WTC11 (cell line): ENCODE data around the gene MRPS5. TPM values are rescaled to one million over a fixed set of nuclear protein-coding genes. Genes with fewer than 3 reads are reported as not detected.

Experiments used
- ATAC-seq: fragments of 200-7000 bp; cut with Tn5 transposase; 2 replicates; pipeline ENCODE4 v1.10.0; 2021; ENCODE audit warnings: mild to moderate bottlenecking, moderate library complexity
- CTCF ChIA-PET: fragments of 300-600 bp; sonication (Branson Sonifier 250); formaldehyde crosslinking; loops from one replicate; lab custom pipeline; 2021; ENCODE audit warnings: antibody characterized with exemption; lab: Charles Lee
- POLR2A ChIA-PET: fragments of 350-600 bp; sonication (Branson Sonifier 250); formaldehyde crosslinking; loops from one replicate; lab custom pipeline; 2021; ENCODE audit warnings: antibody characterized with exemption; lab: Charles Lee
- DNase-seq: peaks from one replicate; pipeline ENCODE4 v3.0.0; 2021; ENCODE audit warnings: low spot score
- H3K27ac Mint-ChIP-seq: 2 replicates; pipeline ENCODE4 v1.8.0; 2021; ENCODE audit warnings: mixed read lengths
- H3K27me3 Mint-ChIP-seq: 2 replicates; pipeline ENCODE4 v1.8.0; 2021; ENCODE audit warnings: low read depth, mild to moderate bottlenecking, moderate library complexity, mixed read lengths
- H3K36me3 Mint-ChIP-seq: 2 replicates; pipeline ENCODE4 v1.8.0; 2021; ENCODE audit warnings: mixed read lengths
- H3K4me1 Mint-ChIP-seq: 2 replicates; pipeline ENCODE4 v1.8.0; 2022; ENCODE audit warnings: mixed read lengths
- H3K4me3 Mint-ChIP-seq: 2 replicates; pipeline ENCODE4 v1.8.0; 2021; ENCODE audit warnings: mild to moderate bottlenecking, moderate library complexity, mixed read lengths
- H3K9me3 Mint-ChIP-seq: 2 replicates; pipeline ENCODE4 v1.8.0; 2021; ENCODE audit warnings: mixed read lengths
- ATF1 ChIP-seq: sonication (generic); formaldehyde crosslinking; IDR thresholded peaks from 2 replicates; pipeline ENCODE4 v1.8.1; 2023; ENCODE audit warnings: mild to moderate bottlenecking, moderate library complexity, missing genetic modification reagents
- ESRRA ChIP-seq: sonication (generic); formaldehyde crosslinking; IDR thresholded peaks from 2 replicates; pipeline ENCODE4 v1.8.1; 2022; ENCODE audit warnings: mild to moderate bottlenecking, missing genetic modification reagents, borderline replicate concordance
- JAZF1 ChIP-seq: fragments of 250-450 bp; sonication (Bioruptor Pico); IDR thresholded peaks from 2 replicates; pipeline ENCODE4 v1.9.0; 2021; ENCODE audit warnings: moderate library complexity, mild to moderate bottlenecking, inconsistent platforms
- JUN ChIP-seq: sonication (generic); formaldehyde crosslinking; IDR thresholded peaks from 2 replicates; pipeline ENCODE4 v1.8.0; 2023; ENCODE audit warnings: mild to moderate bottlenecking, missing genetic modification reagents
- MYBL2 ChIP-seq: sonication (generic); formaldehyde crosslinking; IDR thresholded peaks from 2 replicates; pipeline ENCODE4 v1.8.1; 2023; ENCODE audit warnings: mild to moderate bottlenecking, moderate library complexity, missing genetic modification reagents
- OVOL2 ChIP-seq: fragments of 250-450 bp; sonication (Bioruptor Pico); IDR thresholded peaks from 2 replicates; pipeline ENCODE4 v1.9.0; 2021; ENCODE audit warnings: mild to moderate bottlenecking, borderline replicate concordance
- RORB ChIP-seq: fragments of 250-450 bp; sonication (Bioruptor Pico); IDR thresholded peaks from 2 replicates; pipeline ENCODE4 v1.9.0; 2021; ENCODE audit warnings: mild to moderate bottlenecking
- SMAD4 ChIP-seq: sonication (generic); formaldehyde crosslinking; IDR thresholded peaks from 2 replicates; pipeline ENCODE4 v1.8.0; 2022; ENCODE audit warnings: mild to moderate bottlenecking, missing genetic modification reagents
- SP1 ChIP-seq: sonication (generic); formaldehyde crosslinking; conservative IDR thresholded peaks from 2 replicates; pipeline ENCODE4 v1.8.1; 2022; ENCODE audit warnings: missing genetic modification reagents
- TEAD1 ChIP-seq: sonication (generic); formaldehyde crosslinking; IDR thresholded peaks from 2 replicates; pipeline ENCODE4 v1.8.0; 2022; ENCODE audit warnings: mild to moderate bottlenecking, missing genetic modification reagents
- ZBTB21 ChIP-seq: sonication (generic); formaldehyde crosslinking; IDR thresholded peaks from 2 replicates; pipeline ENCODE4 v1.8.1; 2023; ENCODE audit warnings: mild to moderate bottlenecking, missing genetic modification reagents, borderline replicate concordance
- ZNF121 ChIP-seq: sonication (generic); formaldehyde crosslinking; IDR thresholded peaks from 2 replicates; pipeline ENCODE4 v1.8.0; 2023; ENCODE audit warnings: missing genetic modification reagents
- ZNF263 ChIP-seq: sonication (generic); formaldehyde crosslinking; IDR thresholded peaks from 2 replicates; pipeline ENCODE4 v1.8.1; 2022; ENCODE audit warnings: low read depth, mild to moderate bottlenecking, moderate library complexity, missing genetic modification reagents
- total RNA-seq: library from RNA; stranded (reverse); gene quantifications from 3 replicates; pipeline ENCODE4 v1.2.3, GENCODE V29; 2021
- TF ChIP-seq, protein P1 (sequence below): sonication (generic); formaldehyde crosslinking; IDR thresholded peaks from 2 replicates; pipeline ENCODE4 v1.8.1; 2022; ENCODE audit warnings: mild to moderate bottlenecking, missing genetic modification reagents, moderate library complexity, borderline replicate concordance
- TF ChIP-seq, protein P2 (sequence below): fragments of 250-450 bp; sonication (Bioruptor Pico); conservative IDR thresholded peaks from 2 replicates; pipeline ENCODE4 v1.9.0; 2021; ENCODE audit warnings: mild to moderate bottlenecking
- TF ChIP-seq, protein P3 (sequence below): sonication (generic); formaldehyde crosslinking; IDR thresholded peaks from 2 replicates; pipeline ENCODE4 v1.8.1; 2022; ENCODE audit warnings: mild to moderate bottlenecking, moderate library complexity, missing genetic modification reagents
- TF ChIP-seq, protein P4 (sequence below): sonication (generic); formaldehyde crosslinking; IDR thresholded peaks from 2 replicates; pipeline ENCODE4 v1.8.1; 2023; ENCODE audit warnings: mild to moderate bottlenecking, missing genetic modification reagents, moderate library complexity

MRPS5 gene
- total RNA-seq, 1 experiment from 2014 or later: 70.3 TPM

DNA sequence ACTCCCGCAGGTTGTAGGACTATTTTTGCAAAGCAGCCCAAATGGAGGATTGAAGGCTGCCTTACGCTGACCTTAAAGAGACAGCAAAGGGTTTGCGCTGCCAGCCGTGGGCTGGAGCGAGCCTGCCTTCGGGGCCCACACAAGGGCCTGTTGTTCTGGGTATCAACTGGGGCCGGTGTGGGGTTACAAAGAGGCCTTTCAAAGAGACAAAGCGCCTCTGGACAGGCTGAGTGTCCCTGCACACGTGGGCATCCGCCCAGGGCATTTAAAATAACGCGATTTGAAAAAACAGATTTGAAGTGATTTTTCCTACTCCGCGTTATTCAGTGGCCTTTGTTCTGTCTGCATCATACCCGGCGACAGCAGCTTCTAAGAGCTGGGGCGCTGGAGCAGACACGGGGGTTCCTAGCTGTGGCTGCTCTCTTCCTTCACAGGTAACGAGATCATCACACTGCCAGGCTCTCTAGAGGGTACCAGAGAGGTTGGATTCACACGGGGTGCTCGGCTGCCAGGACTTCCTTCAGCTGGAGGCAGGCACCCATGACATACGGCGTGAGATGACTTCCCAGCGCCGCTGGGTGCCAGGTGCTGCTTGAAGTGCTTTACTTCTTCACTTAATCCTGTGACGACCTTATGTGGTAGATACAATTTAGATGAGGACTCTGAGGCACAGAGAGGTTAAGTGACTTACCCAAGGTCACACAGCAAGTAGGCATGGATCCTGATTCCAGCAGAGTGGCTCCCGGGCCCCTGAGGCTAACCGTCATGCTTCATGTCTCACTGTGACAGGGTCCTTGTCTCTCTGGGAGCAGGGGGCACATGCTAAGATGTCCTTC lies 63.9 kb downstream of the MRPS5 start:
- DNase-seq: no peak
- Mint-ChIP-seq H3K9me3 (no peaks in the 10 kb centered on the region), H3K4me3 (no peak overlapping the region), H3K27ac (no peak overlapping the region), H3K27me3 (no peaks in the 10 kb centered on the region; the same call in 1 of the 2 replicates), H3K4me1 (peaks cover 11% of the 10 kb centered on the region)
- ChIA-PET CTCF (interaction anchor here (1.0 to 3.0 kb wide), 3 partner anchors 35 to 174 kb away, joined by 3 to 12 read pairs (median 3); no protein-coding TSS in a partner anchor), POLR2A (no interaction called here)
- ATAC-seq: no peak
- TF ChIP-seq, protein P1, sequence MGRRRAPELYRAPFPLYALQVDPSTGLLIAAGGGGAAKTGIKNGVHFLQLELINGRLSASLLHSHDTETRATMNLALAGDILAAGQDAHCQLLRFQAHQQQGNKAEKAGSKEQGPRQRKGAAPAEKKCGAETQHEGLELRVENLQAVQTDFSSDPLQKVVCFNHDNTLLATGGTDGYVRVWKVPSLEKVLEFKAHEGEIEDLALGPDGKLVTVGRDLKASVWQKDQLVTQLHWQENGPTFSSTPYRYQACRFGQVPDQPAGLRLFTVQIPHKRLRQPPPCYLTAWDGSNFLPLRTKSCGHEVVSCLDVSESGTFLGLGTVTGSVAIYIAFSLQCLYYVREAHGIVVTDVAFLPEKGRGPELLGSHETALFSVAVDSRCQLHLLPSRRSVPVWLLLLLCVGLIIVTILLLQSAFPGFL (CRISPR knock-in tag): no peak
- TF ChIP-seq SMAD4 (CRISPR knock-in tag): no peak
- TF ChIP-seq, protein P2, sequence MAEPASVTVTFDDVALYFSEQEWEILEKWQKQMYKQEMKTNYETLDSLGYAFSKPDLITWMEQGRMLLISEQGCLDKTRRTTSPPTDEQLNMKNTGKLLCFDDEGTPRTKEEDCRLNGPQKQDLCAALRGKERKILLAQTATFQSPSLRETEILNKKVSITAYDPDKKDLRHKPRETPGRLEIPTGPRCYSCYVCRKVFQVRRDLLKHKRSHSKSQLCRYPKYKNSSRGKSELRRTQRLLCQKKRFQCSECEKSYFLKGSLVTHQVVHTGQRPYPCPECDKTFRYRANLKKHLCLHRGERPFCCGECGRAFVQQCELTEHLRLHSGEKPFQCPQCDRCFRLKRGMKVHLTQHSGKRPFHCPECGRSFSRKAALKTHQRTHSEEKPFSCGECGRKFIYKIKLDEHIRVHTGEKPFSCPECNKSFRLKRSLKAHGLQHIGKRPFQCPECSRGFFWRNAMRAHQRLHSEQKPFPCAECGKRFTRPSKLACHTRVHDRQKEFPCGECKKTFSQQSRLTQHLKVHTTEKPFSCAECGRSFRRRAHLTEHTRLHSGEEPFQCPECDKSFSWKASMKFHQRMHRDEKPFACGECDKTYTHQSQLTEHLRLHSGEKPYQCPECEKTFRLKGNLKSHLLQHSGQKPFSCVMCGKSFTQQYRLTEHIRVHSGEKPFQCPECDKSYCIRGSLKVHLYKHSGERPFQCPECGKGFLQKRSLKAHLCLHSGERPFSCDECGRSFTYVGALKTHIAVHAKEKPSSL: no peak
- TF ChIP-seq, protein P3, sequence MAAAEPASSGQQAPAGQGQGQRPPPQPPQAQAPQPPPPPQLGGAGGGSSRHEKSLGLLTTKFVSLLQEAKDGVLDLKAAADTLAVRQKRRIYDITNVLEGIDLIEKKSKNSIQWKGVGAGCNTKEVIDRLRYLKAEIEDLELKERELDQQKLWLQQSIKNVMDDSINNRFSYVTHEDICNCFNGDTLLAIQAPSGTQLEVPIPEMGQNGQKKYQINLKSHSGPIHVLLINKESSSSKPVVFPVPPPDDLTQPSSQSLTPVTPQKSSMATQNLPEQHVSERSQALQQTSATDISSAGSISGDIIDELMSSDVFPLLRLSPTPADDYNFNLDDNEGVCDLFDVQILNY (CRISPR knock-in tag): no peak
- no peak for TF ChIP-seq ZNF263
- no peak for TF ChIP-seq OVOL2 (CRISPR knock-in tag)
- TF ChIP-seq MYBL2 (CRISPR knock-in tag): no peak
- TF ChIP-seq ATF1 (CRISPR knock-in tag): no peak
- no peak for TF ChIP-seq JAZF1 (CRISPR knock-in tag)
- TF ChIP-seq, all 79 proteins: peak for 0
- no peaks in the 10 kb centered on the region for H3K36me3 Mint-ChIP-seq

DNA sequence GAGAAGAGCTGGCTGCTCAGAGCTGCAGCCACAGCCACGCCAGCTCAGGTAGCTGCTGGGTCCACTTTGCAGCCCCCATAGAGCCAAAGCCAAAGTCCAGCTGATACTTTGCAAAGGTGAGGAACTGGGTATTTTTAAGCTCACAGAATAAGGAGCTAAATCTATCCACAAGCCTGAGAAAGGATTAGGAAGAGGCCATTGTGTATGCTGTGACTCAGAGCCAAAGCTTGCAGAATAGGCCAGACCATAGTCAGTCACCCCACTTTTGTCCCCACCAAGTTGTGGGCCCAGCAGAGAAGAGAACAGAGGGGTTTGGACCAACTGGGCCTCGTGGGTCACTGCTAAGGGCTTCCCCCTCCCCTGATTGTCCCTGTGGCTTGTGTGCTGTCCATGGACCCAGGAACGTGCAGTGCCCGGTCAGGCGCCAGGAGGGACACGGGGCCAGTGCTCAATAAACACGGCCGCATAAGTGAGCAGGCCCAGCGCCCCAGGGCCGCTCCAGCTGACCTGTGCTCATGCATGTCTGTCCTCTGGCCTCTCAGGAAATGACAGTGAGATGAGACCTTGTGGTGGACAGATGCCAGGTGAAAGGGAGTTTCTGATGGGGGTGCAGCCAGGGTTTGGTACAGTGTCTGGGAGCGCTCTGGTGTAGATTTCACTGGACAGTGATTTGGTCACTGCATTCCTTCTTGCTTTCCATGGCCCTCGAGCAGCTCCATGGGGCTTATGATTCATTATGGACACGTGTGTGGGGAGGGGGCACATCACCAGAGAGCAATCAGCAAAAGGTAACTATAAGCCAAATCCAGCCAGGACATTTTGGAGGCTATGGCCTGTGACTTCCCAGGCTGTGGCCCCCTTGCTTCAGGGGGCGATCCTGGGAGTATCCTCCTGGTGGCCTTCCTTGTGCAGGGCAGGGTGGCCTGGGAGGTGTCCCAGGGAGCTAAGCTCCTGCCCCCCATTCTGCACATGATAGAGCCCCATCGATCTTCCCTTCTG lies 64.8 kb downstream of the MRPS5 start:
- CTCF ChIA-PET: interaction anchor here (0.7 to 3.0 kb wide), 6 partner anchors 20 to 175 kb away, joined by 3 to 12 read pairs (median 3); no protein-coding TSS in a partner anchor
- no peaks in the 10 kb centered on the region for H3K9me3 Mint-ChIP-seq
- DNase-seq (no peak), ATAC-seq (no peak)
- peaks cover 5% of the 10 kb centered on the region for H3K4me1 Mint-ChIP-seq
- no peak overlapping the region for H3K4me3 Mint-ChIP-seq
- no peaks in the 10 kb centered on the region for H3K27me3 Mint-ChIP-seq
- no peak for TF ChIP-seq SP1 (CRISPR knock-in tag)
- TF ChIP-seq, protein P4, sequence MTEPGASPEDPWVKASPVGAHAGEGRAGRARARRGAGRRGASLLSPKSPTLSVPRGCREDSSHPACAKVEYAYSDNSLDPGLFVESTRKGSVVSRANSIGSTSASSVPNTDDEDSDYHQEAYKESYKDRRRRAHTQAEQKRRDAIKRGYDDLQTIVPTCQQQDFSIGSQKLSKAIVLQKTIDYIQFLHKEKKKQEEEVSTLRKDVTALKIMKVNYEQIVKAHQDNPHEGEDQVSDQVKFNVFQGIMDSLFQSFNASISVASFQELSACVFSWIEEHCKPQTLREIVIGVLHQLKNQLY (CRISPR knock-in tag): no peak
- TF ChIP-seq ESRRA (CRISPR knock-in tag): no peak
- no peak for TF ChIP-seq ZNF121 (CRISPR knock-in tag)
- TF ChIP-seq JUN (CRISPR knock-in tag): no peak
- TF ChIP-seq, protein P3 (CRISPR knock-in tag): no peak
- no peak for TF ChIP-seq RORB (CRISPR knock-in tag)
- no peak for TF ChIP-seq ZBTB21
- TF ChIP-seq TEAD1 (CRISPR knock-in tag): no peak
- no peak for TF ChIP-seq ZNF263
- no peak overlapping the region for H3K27ac Mint-ChIP-seq
- H3K36me3 Mint-ChIP-seq: no peaks in the 10 kb centered on the region
- POLR2A ChIA-PET: no interaction called here
